ENCODE results near the gene TPK1.

The TPK1 gene

DNA sequence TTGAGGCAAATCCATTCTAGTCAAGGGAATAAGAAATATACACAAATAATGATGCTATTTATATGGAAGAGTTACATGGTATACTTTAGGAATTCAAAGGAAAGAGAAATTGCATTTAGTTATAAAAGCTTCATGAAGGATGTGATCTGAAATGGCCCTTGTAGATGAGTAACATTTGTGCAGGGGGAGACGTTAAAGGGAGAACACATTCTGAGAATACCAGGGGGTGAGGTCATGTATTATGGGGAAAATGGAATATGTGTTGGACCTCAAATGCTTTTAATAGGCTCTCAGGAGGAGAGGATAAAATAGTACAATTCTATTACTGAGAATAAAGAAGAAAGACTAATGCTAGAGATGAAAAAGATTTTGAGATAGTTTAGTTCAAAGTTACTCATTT, 309.9 kb downstream of the TPK1 start:
- TF ChIP-seq, protein P1, sequence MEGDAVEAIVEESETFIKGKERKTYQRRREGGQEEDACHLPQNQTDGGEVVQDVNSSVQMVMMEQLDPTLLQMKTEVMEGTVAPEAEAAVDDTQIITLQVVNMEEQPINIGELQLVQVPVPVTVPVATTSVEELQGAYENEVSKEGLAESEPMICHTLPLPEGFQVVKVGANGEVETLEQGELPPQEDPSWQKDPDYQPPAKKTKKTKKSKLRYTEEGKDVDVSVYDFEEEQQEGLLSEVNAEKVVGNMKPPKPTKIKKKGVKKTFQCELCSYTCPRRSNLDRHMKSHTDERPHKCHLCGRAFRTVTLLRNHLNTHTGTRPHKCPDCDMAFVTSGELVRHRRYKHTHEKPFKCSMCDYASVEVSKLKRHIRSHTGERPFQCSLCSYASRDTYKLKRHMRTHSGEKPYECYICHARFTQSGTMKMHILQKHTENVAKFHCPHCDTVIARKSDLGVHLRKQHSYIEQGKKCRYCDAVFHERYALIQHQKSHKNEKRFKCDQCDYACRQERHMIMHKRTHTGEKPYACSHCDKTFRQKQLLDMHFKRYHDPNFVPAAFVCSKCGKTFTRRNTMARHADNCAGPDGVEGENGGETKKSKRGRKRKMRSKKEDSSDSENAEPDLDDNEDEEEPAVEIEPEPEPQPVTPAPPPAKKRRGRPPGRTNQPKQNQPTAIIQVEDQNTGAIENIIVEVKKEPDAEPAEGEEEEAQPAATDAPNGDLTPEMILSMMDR (conservative IDR thresholded peaks at IDR 0.05; ENCODE audit: low read depth): no peak
- DNase-seq (ENCODE audit: low spot score): no peak
- ChIA-PET POLR2A (ENCODE audit: low non-redundant PET) (no interaction called here), CTCF (no interaction called here)
- H3K27ac ChIP-seq: no peak overlapping the region

DNA sequence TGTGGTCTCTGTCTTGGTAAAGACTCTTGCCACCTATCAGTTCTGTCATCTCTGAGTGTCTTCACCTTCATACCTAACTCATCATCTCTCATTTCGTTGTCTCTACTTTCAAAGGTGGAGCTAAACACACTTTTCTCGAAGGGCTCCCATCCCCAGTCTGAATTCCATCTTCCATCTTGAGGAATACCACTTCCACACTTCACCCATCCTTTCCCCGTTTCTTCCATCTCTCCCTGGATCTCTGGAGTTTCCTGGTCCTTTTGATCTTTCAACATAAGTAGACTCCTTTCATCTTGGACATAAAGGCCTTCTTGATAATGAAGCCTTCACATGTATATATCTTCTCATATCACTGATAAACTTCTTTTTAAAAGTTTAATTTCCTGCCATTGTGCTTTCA, 311.6 kb downstream of the TPK1 start:
- H3K27ac ChIP-seq: no peak overlapping the region
- POLR2A ChIA-PET (ENCODE audit: low non-redundant PET): no interaction called here
- TF ChIP-seq, protein P1 (conservative IDR thresholded peaks at IDR 0.05; ENCODE audit: low read depth): no peak
- CTCF ChIA-PET: no interaction called here
- no peak for DNase-seq (ENCODE audit: low spot score)

DNA sequence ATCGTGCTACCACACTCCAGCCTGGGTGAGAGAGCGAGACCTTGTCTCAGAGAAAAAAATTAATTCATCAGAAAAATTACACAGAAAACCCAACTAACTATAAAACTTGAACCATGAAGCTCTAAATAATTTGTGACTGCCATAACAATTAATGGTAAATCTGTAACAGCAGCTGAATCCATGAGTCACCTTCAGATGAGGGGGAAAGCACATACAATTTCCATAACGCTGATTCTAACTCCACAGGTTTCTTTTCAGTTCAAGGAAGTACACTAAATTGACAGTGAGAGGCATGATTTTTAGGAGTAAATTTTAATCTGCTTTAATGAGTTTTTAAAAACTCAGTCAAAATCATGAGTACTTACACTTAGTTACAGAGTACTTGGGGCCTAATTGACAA, 312.2 kb downstream of the TPK1 start:
- no peak overlapping the region for H3K27ac ChIP-seq
- POLR2A ChIA-PET (ENCODE audit: low non-redundant PET): no interaction called here
- DNase-seq (ENCODE audit: low spot score): no peak
- CTCF ChIA-PET: no interaction called here
- TF ChIP-seq, protein P1 (conservative IDR thresholded peaks at IDR 0.05; ENCODE audit: low read depth): no peak

DNA sequence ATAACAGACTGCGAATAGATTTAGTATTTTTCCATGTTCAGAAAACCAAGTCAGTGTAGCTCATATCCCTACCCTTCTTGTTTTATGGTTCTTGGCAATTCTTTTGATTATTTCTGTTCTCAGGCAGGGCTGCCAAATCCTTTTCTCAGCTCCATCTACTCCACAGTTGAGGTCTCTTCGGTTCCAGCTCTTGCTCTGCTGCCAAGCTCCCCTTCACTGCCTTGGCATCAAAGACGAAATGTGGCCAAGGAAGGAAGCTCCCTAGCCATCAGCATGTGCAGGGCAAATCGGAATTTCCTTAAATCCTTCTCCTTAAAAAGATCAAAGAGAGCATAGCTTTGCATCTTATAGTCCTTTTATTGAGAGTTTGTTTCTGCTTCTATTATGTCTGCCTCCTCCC, 315.9 kb downstream of the TPK1 start:
- DNase-seq (ENCODE audit: low spot score): no peak
- H3K27ac ChIP-seq: no peak overlapping the region
- POLR2A ChIA-PET (ENCODE audit: low non-redundant PET): no interaction called here
- CTCF ChIA-PET: no interaction called here
- TF ChIP-seq, protein P1 (conservative IDR thresholded peaks at IDR 0.05; ENCODE audit: low read depth): no peak

DNA sequence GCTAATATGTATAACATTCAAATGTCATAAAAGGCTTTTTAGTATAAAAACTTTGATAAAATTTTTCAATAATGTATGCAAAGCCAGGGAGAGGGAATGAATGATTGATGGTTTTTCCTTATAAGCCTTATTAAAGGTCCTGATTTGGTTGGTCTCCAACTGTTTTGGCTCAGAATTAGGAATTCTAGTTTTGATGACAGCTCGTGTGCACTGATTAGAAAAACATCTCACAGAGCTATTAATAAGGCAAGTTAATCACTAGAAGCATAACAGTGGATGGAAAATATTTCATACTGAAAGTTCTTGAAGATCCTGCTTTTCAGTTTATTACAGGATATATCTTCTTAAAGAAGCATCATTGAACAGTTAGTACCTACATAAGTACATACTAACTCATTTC, 317.5 kb downstream of the TPK1 start:
- H3K27ac ChIP-seq: no peak overlapping the region
- ChIA-PET POLR2A (ENCODE audit: low non-redundant PET) (no interaction called here), CTCF (no interaction called here)
- no peak for DNase-seq (ENCODE audit: low spot score)
- TF ChIP-seq, protein P1 (conservative IDR thresholded peaks at IDR 0.05; ENCODE audit: low read depth): no peak

DNA sequence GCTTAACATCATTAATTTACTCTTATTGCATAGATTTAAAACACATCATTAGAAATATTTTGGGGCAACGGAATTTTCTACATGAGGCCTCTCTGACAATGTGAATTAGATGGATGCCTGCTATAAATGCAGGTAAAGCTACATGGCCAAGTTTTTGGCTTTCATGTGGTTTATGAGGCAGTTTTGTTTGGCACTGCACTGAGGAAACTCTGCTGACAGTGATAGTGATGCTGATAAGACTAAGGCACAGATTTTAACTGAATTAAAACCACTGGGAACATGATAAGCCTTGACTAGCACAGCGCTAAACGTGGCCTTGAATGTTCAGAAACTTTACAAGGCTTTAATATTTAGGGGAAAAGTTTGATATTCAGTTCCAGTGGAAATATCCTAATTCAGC, 318.1 kb downstream of the TPK1 start:
- no peak for DNase-seq (ENCODE audit: low spot score)
- no peak overlapping the region for H3K27ac ChIP-seq
- ChIA-PET CTCF (interaction anchor here (0.6 kb wide), 1 partner anchor 269 kb away, joined by 3 read pairs; no protein-coding TSS in a partner anchor), POLR2A (ENCODE audit: low non-redundant PET) (no interaction called here)
- TF ChIP-seq, protein P1 (conservative IDR thresholded peaks at IDR 0.05; ENCODE audit: low read depth): no peak
